ENCODE results near the gene TNFRSF14.
"Not testable (repeated sequence)": the region's sequence is repeated elsewhere in the genome, so short reads cannot be mapped to it uniquely, and the experiment has no call there.

The TNFRSF14 gene

GRCh38 chr1:2544093-2544874, 11.9 kb upstream of the TNFRSF14 start:
- no peak overlapping the region for H3K4me3 ChIP-seq (ENCODE audit: low read length)
- H3K27ac ChIP-seq (ENCODE audit: low read depth, low read length) = no peak overlapping the region
- H3K27me3 ChIP-seq (ENCODE audit: control insufficient read depth, insufficient read depth, low read length) = peaks cover 10% of the 10 kb centered on the region
- H3K9ac ChIP-seq (ENCODE audit: low read length) = no peak overlapping the region
- H3K36me3 ChIP-seq (ENCODE audit: control insufficient read depth, insufficient read depth, low read length) = no peaks in the 10 kb centered on the region
- peaks cover 4% of the 10 kb centered on the region for H3K4me1 ChIP-seq (ENCODE audit: control insufficient read depth, insufficient read depth, low read length)

- Histone ChIP-seq H3K27me3 (ENCODE audit: control insufficient read depth, insufficient read depth, low read length) (peaks cover 8% of the 10 kb centered on the region), H3K27ac (ENCODE audit: low read depth, low read length) (no peak overlapping the region), H3K4me3 (ENCODE audit: low read length) (no peak overlapping the region), H3K9ac (ENCODE audit: low read length) (no peak overlapping the region), H3K36me3 (ENCODE audit: control insufficient read depth, insufficient read depth, low read length) (no peaks in the 10 kb centered on the region), H3K4me1 (ENCODE audit: control insufficient read depth, insufficient read depth, low read length) (peaks cover 4% of the 10 kb centered on the region)
These were observed 11.1 kb upstream of the TNFRSF14 start for GRCh38 chr1:2544875-2545640.

GRCh38 chr1:2545754-2546514, 10.2 kb upstream of the TNFRSF14 start:
- H3K4me1 ChIP-seq (ENCODE audit: control insufficient read depth, insufficient read depth, low read length) = peaks cover 4% of the 10 kb centered on the region
- H3K4me3 ChIP-seq (ENCODE audit: low read length) = peak overlapping the region; percentile 70
- H3K27me3 ChIP-seq (ENCODE audit: control insufficient read depth, insufficient read depth, low read length) = peaks cover 8% of the 10 kb centered on the region
- H3K36me3 ChIP-seq (ENCODE audit: control insufficient read depth, insufficient read depth, low read length) = no peaks in the 10 kb centered on the region
- peak overlapping the region; percentile 32 for H3K27ac ChIP-seq (ENCODE audit: low read depth, low read length)
- no peak overlapping the region for H3K9ac ChIP-seq (ENCODE audit: low read length)

- Histone ChIP-seq H3K27me3 (ENCODE audit: control insufficient read depth, insufficient read depth, low read length) (peaks cover 6% of the 10 kb centered on the region), H3K36me3 (ENCODE audit: control insufficient read depth, insufficient read depth, low read length) (no peaks in the 10 kb centered on the region), H3K27ac (ENCODE audit: low read depth, low read length) (peak overlapping the region; percentile 32), H3K9ac (ENCODE audit: low read length) (peak overlapping the region; percentile 56), H3K4me1 (ENCODE audit: control insufficient read depth, insufficient read depth, low read length) (peaks cover 4% of the 10 kb centered on the region), H3K4me3 (ENCODE audit: low read length) (peak overlapping the region; percentile 70)
These were observed 9.5 kb upstream of the TNFRSF14 start for GRCh38 chr1:2546515-2547209.

GRCh38 chr1:2547210-2548067, 8.7 kb upstream of the TNFRSF14 start:
- no peaks in the 10 kb centered on the region for H3K36me3 ChIP-seq (ENCODE audit: control insufficient read depth, insufficient read depth, low read length)

GRCh38 chr1:2548068-2548589, 8.0 kb upstream of the TNFRSF14 start:
- Histone ChIP-seq H3K36me3 (ENCODE audit: control insufficient read depth, insufficient read depth, low read length) (no peaks in the 10 kb centered on the region), H3K4me1 (ENCODE audit: control insufficient read depth, insufficient read depth, low read length) (peaks cover 4% of the 10 kb centered on the region), H3K9ac (ENCODE audit: low read length) (no peak overlapping the region)

More at GRCh38 chr1:2547210-2548067, 8.7 kb upstream of the TNFRSF14 start:
- Histone ChIP-seq H3K27me3 (ENCODE audit: control insufficient read depth, insufficient read depth, low read length) (peaks cover 3% of the 10 kb centered on the region), H3K4me3 (ENCODE audit: low read length) (peak overlapping the region; percentile 70), H3K4me1 (ENCODE audit: control insufficient read depth, insufficient read depth, low read length) (peaks cover 4% of the 10 kb centered on the region), H3K27ac (ENCODE audit: low read depth, low read length) (peak overlapping the region; percentile 25), H3K9ac (ENCODE audit: low read length) (peak overlapping the region; percentile 40)

GRCh38 chr1:2549367-2550029, 6.7 kb upstream of the TNFRSF14 start:
- peak overlapping the region; percentile 57 for H3K4me3 ChIP-seq (ENCODE audit: low read length)
- H3K27me3 ChIP-seq (ENCODE audit: control insufficient read depth, insufficient read depth, low read length); H3K36me3 ChIP-seq (ENCODE audit: control insufficient read depth, insufficient read depth, low read length); H3K4me1 ChIP-seq (ENCODE audit: control insufficient read depth, insufficient read depth, low read length): not testable (repeated sequence)
- H3K27ac ChIP-seq (ENCODE audit: low read depth, low read length) = peak overlapping the region; percentile 84
- peak overlapping the region; percentile 32 for H3K9ac ChIP-seq (ENCODE audit: low read length)

More at GRCh38 chr1:2548068-2548589, 8.0 kb upstream of the TNFRSF14 start:
- H3K27me3 ChIP-seq (ENCODE audit: control insufficient read depth, insufficient read depth, low read length) = peaks cover 3% of the 10 kb centered on the region
- H3K4me3 ChIP-seq (ENCODE audit: low read length) = peak overlapping the region; percentile 70
- peak overlapping the region; percentile 25 for H3K27ac ChIP-seq (ENCODE audit: low read depth, low read length)

GRCh38 chr1:2550309-2550861, 5.8 kb upstream of the TNFRSF14 start:
- H3K9ac ChIP-seq (ENCODE audit: low read length); H3K27ac ChIP-seq (ENCODE audit: low read depth, low read length); H3K27me3 ChIP-seq (ENCODE audit: control insufficient read depth, insufficient read depth, low read length); H3K4me3 ChIP-seq (ENCODE audit: low read length); H3K36me3 ChIP-seq (ENCODE audit: control insufficient read depth, insufficient read depth, low read length); H3K4me1 ChIP-seq (ENCODE audit: control insufficient read depth, insufficient read depth, low read length): not testable (repeated sequence)

- not testable (repeated sequence) for H3K36me3 ChIP-seq (ENCODE audit: control insufficient read depth, insufficient read depth, low read length); H3K4me1 ChIP-seq (ENCODE audit: control insufficient read depth, insufficient read depth, low read length); H3K9ac ChIP-seq (ENCODE audit: low read length); H3K27me3 ChIP-seq (ENCODE audit: control insufficient read depth, insufficient read depth, low read length); H3K4me3 ChIP-seq (ENCODE audit: low read length); H3K27ac ChIP-seq (ENCODE audit: low read depth, low read length)
These were observed 4.6 kb upstream of the TNFRSF14 start for GRCh38 chr1:2551544-2551943.

- Histone ChIP-seq H3K27ac (ENCODE audit: low read depth, low read length) (no peak overlapping the region), H3K36me3 (ENCODE audit: control insufficient read depth, insufficient read depth, low read length) (no peaks in the 10 kb centered on the region), H3K9ac (ENCODE audit: low read length) (no peak overlapping the region), H3K4me3 (ENCODE audit: low read length) (no peak overlapping the region), H3K27me3 (ENCODE audit: control insufficient read depth, insufficient read depth, low read length) (no peaks in the 10 kb centered on the region), H3K4me1 (ENCODE audit: control insufficient read depth, insufficient read depth, low read length) (peaks cover 7% of the 10 kb centered on the region)
These were observed 4.0 kb upstream of the TNFRSF14 start for GRCh38 chr1:2552189-2552588.
